ENCODE results near the gene NFKBIL1. TPM values are rescaled to one million over a fixed set of nuclear protein-coding genes. Genes with fewer than 3 reads are reported as not detected.

NFKBIL1 gene
- total and polyA plus RNA-seq, 2 experiments from 2014 or later, result 9.6 to 12.3 TPM

GRCh38 chr6:31568537-31568961, 21.1 kb downstream of the NFKBIL1 start:
- Mint-ChIP-seq H3K27me3 (ENCODE audit: insufficient read depth, low read depth, poor library complexity) (peaks cover 7% of the 10 kb centered on the region), H3K36me3 (ENCODE audit: low read depth) (no peaks in the 10 kb centered on the region; the same call in 2 of the 3 replicates), H3K27ac (no peak overlapping the region), H3K4me3 (no peak overlapping the region), H3K4me1 (peaks cover 10% of the 10 kb centered on the region), H3K9me3 (no peaks in the 10 kb centered on the region; the same call in 2 of the 3 replicates)
- Histone ChIP-seq H3K9me2 (ENCODE audit: insufficient read depth) (no peaks in the 10 kb centered on the region), H3K4me1 (ENCODE audit: insufficient read depth) (peaks cover 5% of the 10 kb centered on the region; the same call in 1 of the 2 replicates), H3K4me3 (no peak overlapping the region), H3K79me2 (replicated peaks; ENCODE audit: insufficient read depth) (no peaks in the 10 kb centered on the region), H3K4me2 (no peak overlapping the region), H3K36me3 (ENCODE audit: insufficient read depth) (no peaks in the 10 kb centered on the region), H2AFZ (no peak overlapping the region), H3K27ac (ENCODE audit: low read depth) (no peak overlapping the region), H4K20me1 (replicated peaks; ENCODE audit: insufficient read depth) (no peaks in the 10 kb centered on the region), H3F3A (replicated peaks; ENCODE audit: low read depth) (0 out of 2 replicates have a peak, but pooled peaks cover 2% of the 10 kb centered on the region), H3K27me3 (ENCODE audit: insufficient read depth) (no peaks in the 10 kb centered on the region)
- no peak for ATAC-seq
- no peak for TF ChIP-seq ZNF114 (CRISPR knock-in tag; IDR thresholded peaks at IDR 0.05)
- TF ChIP-seq EZH2 (IDR thresholded peaks at IDR 0.05; ENCODE audit: low read depth, unreplicated experiment), result no peak
- TF ChIP-seq NANOG (IDR thresholded peaks at IDR 0.05; ENCODE audit: borderline replicate concordance), result no peak
- TF ChIP-seq JUNB (IDR thresholded peaks at IDR 0.05; ENCODE audit: unreplicated experiment), result no peak
- DNase-seq (ENCODE audit: low spot score), result no peak

- Histone ChIP-seq H3K79me2 (replicated peaks; ENCODE audit: insufficient read depth) (no peaks in the 10 kb centered on the region), H3K4me1 (ENCODE audit: insufficient read depth) (peaks cover 5% of the 10 kb centered on the region; the same call in 1 of the 2 replicates), H3K36me3 (ENCODE audit: insufficient read depth) (no peaks in the 10 kb centered on the region), H3K4me2 (no peak overlapping the region), H2AFZ (no peak overlapping the region), H3K27ac (ENCODE audit: low read depth) (no peak overlapping the region), H3K4me3 (no peak overlapping the region), H3K9me2 (ENCODE audit: insufficient read depth) (no peaks in the 10 kb centered on the region), H4K20me1 (replicated peaks; ENCODE audit: insufficient read depth) (no peaks in the 10 kb centered on the region), H3K27me3 (ENCODE audit: insufficient read depth) (no peaks in the 10 kb centered on the region), H3F3A (replicated peaks; ENCODE audit: low read depth) (no peaks in the 10 kb centered on the region)
- H3K4me1 Mint-ChIP-seq, result peaks cover 17% of the 10 kb centered on the region
- H3K27ac Mint-ChIP-seq, result no peak overlapping the region
- H3K4me3 Mint-ChIP-seq, result no peak overlapping the region
- H3K27me3 Mint-ChIP-seq (ENCODE audit: insufficient read depth, low read depth, poor library complexity), result peaks cover 15% of the 10 kb centered on the region
- no peaks in the 10 kb centered on the region; the same call in 2 of the 3 replicates for H3K36me3 Mint-ChIP-seq (ENCODE audit: low read depth)
- ATAC-seq, result no peak
- TF ChIP-seq STAT1 (IDR thresholded peaks at IDR 0.05; ENCODE audit: unreplicated experiment), result no peak
- no peak for TF ChIP-seq ZNF331 (CRISPR knock-in tag; IDR thresholded peaks at IDR 0.05; ENCODE audit: low read depth)
- TF ChIP-seq POLR2AphosphoS5 (IDR thresholded peaks at IDR 0.05; ENCODE audit: low read depth), result no peak
- TF ChIP-seq JUNB (IDR thresholded peaks at IDR 0.05; ENCODE audit: unreplicated experiment), result no peak
- TF ChIP-seq NANOG (IDR thresholded peaks at IDR 0.05; ENCODE audit: borderline replicate concordance), result no peak
- TF ChIP-seq CTCF (conservative IDR thresholded peaks at IDR 0.05; ENCODE audit: low read depth in 2 of 2), result no peak
- TF ChIP-seq CREB1 (CRISPR knock-in tag; IDR thresholded peaks at IDR 0.05; ENCODE audit: low read depth), result no peak
- no peak for TF ChIP-seq REST (IDR thresholded peaks at IDR 0.05; ENCODE audit: unreplicated experiment)
- TF ChIP-seq ZNF114 (CRISPR knock-in tag; IDR thresholded peaks at IDR 0.05), result no peak
- DNase-seq (ENCODE audit: low spot score), result no peak
- no peaks in the 10 kb centered on the region; the same call in 2 of the 3 replicates for H3K9me3 Mint-ChIP-seq
Observed at GRCh38 chr6:31569861-31570536, 22.6 kb downstream of the NFKBIL1 start.
